NCI-H526 treated with DMSO at 0.1 percent for 48 hours (cell line): Measurements from ENCODE around the gene CHADL.

ENCODE experiments used
- DNase-seq: peaks from one replicate; lab custom pipeline; 2025; lab: John Stamatoyannopoulos, UW

Gene CHADL

GRCh38 chr22:41256254-41257253 is 15.8 kb upstream of the CHADL start:
- DNase-seq = no peak

- DNase-seq = no peak
Measured at GRCh38 chr22:41254230-41254629, 13.5 kb upstream of the CHADL start.

- DNase-seq = no peak
Measured at GRCh38 chr22:41252365-41252764, 11.6 kb upstream of the CHADL start.

- DNase-seq = no peak
Measured at GRCh38 chr22:41250127-41250526, 9.4 kb upstream of the CHADL start.

GRCh38 chr22:41249442-41249841 is 8.7 kb upstream of the CHADL start:
- DNase-seq = no peak

GRCh38 chr22:41248758-41249157 is 8.0 kb upstream of the CHADL start:
- DNase-seq = no peak

- no peak for DNase-seq
Measured at GRCh38 chr22:41248314-41248713, 7.6 kb upstream of the CHADL start.

- no peak for DNase-seq
Measured at GRCh38 chr22:41247703-41248102, 7.0 kb upstream of the CHADL start.

- no peak for DNase-seq
Measured at GRCh38 chr22:41245917-41246499, 5.3 kb upstream of the CHADL start.

- no peak for DNase-seq
Measured at GRCh38 chr22:41243361-41243760, 2.6 kb upstream of the CHADL start.

- DNase-seq = no peak
Measured at GRCh38 chr22:41242396-41243117, 1.8 kb upstream of the CHADL start.

GRCh38 chr22:41241133-41241676 is 474 bp upstream of the CHADL start:
- DNase-seq = no peak

GRCh38 chr22:41239443-41240128 is 1.1 kb downstream of the CHADL start:
- DNase-seq = no peak

- no peak for DNase-seq
Measured at GRCh38 chr22:41238570-41239442, 1.9 kb downstream of the CHADL start.

- DNase-seq = no peak
Measured at GRCh38 chr22:41237707-41238569, 2.8 kb downstream of the CHADL start.

- DNase-seq = peak; percentile 49
Measured at GRCh38 chr22:41237036-41237706, 3.6 kb downstream of the CHADL start.

GRCh38 chr22:41234815-41235695 is 5.7 kb downstream of the CHADL start:
- DNase-seq = no peak

GRCh38 chr22:41231369-41231768 is 9.4 kb downstream of the CHADL start:
- no peak for DNase-seq
